Peyer's patch (tissue), 4 donors: ENCODE data around the gene ZNF804A. TPM values are rescaled to one million over a fixed set of nuclear protein-coding genes. Genes with fewer than 3 reads are reported as not detected.
A peak's percentile ranks its signal among the peaks of the same experiment; 100 is the strongest.

ENCODE experiments used
- DNase-seq, 3 donors: peaks; one replicate each; pipeline ENCODE4 v3.0.0-alpha.2; 2017 to 2019
- H3K27ac ChIP-seq, 4 donors: fragments of 200-600 bp; sonication (generic); one replicate each; pipeline ENCODE4 v1.5.1; 2016 to 2019
- H3K27me3 ChIP-seq, 2 donors: fragments of 200-600 bp; sonication (generic); one replicate each; pipeline ENCODE4 v1.5.1; 2019
- H3K36me3 ChIP-seq, 3 donors: fragments of 200-600 bp; sonication (generic); one replicate each; pipeline ENCODE4 v1.5.1; 2016 to 2019
- H3K4me1 ChIP-seq, 4 donors: fragments of 200-600 bp; sonication (generic); one replicate each; pipeline ENCODE4 v1.5.1; 2016 to 2019
- H3K4me3 ChIP-seq, 4 donors: fragments of 200-600 bp; sonication (generic); 1 replicate in 3 of 4; 2 replicates in 1 of 4; pipeline ENCODE4 v1.5.1; 2016 to 2019; ENCODE audit warnings: mild to moderate bottlenecking in 1 of 4
- H3K9me3 ChIP-seq, 4 donors: fragments of 200-600 bp; sonication (generic); one replicate each; pipeline ENCODE4 v1.5.1; 2016 to 2019; ENCODE audit warnings: mild to moderate bottlenecking in 1 of 4
- CTCF ChIP-seq, 6 experiments: fragments of 450-650 bp in 4 of 6; fragments of 200-600 bp in 2 of 6; sonication (generic) in 1 of 6; IDR thresholded peaks; one replicate each; pipeline ENCODE4 v1.5.1; 2017 to 2019; ENCODE audit warnings: antibody characterized with exemption in 6 of 6, mild to moderate bottlenecking in 3 of 6, moderate library complexity in 1 of 6
- POLR2A ChIP-seq, 2 donors: fragments of 450-650 bp; IDR thresholded peaks; one replicate each; pipeline ENCODE4 v1.5.1; 2017; ENCODE audit warnings: antibody characterized with exemption in 2 of 2, mild to moderate bottlenecking in 2 of 2, moderate library complexity in 2 of 2
- total RNA-seq, 4 donors: library from RNA; depleted of rRNA; stranded (reverse); fragments of >200 nt; gene quantifications; one replicate each; pipeline ENCODE4 v1.1.0, GENCODE V29; 2016

ZNF804A gene
- total RNA-seq, 4 donors from 2014 or later: 0.95 to 5.8 (median 2.3) TPM

GRCh38 chr2:184765112-184765895 lies 167.0 kb downstream of the ZNF804A start:
- Histone ChIP-seq H3K4me3 (peak overlapping the region in 2 of 4 donors; percentile 31 to 39), H3K4me1 (no peaks in the 10 kb centered on the region), H3K9me3 (no peaks in the 10 kb centered on the region), H3K36me3 (no peaks in the 10 kb centered on the region), H3K27ac (no peak overlapping the region), H3K27me3 (no peaks in the 10 kb centered on the region)
- no peak for TF ChIP-seq POLR2A (IDR thresholded peaks at IDR 0.05)
- no peak for TF ChIP-seq CTCF (IDR thresholded peaks at IDR 0.05)
- DNase-seq: no peak

GRCh38 chr2:184767059-184767458 lies 168.7 kb downstream of the ZNF804A start:
- H3K9me3 ChIP-seq: no peaks in the 10 kb centered on the region
- H3K27me3 ChIP-seq: no peaks in the 10 kb centered on the region
- H3K36me3 ChIP-seq: no peaks in the 10 kb centered on the region
- no peak for DNase-seq
- no peak overlapping the region for H3K4me3 ChIP-seq
- TF ChIP-seq POLR2A (IDR thresholded peaks at IDR 0.05) (no peak), CTCF (IDR thresholded peaks at IDR 0.05) (no peak)
- no peak overlapping the region for H3K27ac ChIP-seq
- no peaks in the 10 kb centered on the region for H3K4me1 ChIP-seq

- H3K27ac ChIP-seq: no peak overlapping the region
- no peak for DNase-seq
- TF ChIP-seq POLR2A (IDR thresholded peaks at IDR 0.05) (no peak), CTCF (IDR thresholded peaks at IDR 0.05) (no peak)
- H3K36me3 ChIP-seq: no peaks in the 10 kb centered on the region
- no peaks in the 10 kb centered on the region for H3K9me3 ChIP-seq
- H3K4me1 ChIP-seq: no peaks in the 10 kb centered on the region
- no peaks in the 10 kb centered on the region for H3K27me3 ChIP-seq
- no peak overlapping the region for H3K4me3 ChIP-seq
Measured at GRCh38 chr2:184769023-184769422, 170.7 kb downstream of the ZNF804A start.

GRCh38 chr2:184769686-184770085 lies 171.4 kb downstream of the ZNF804A start:
- H3K9me3 ChIP-seq: no peaks in the 10 kb centered on the region
- DNase-seq: no peak
- no peaks in the 10 kb centered on the region for H3K36me3 ChIP-seq
- H3K4me3 ChIP-seq: no peak overlapping the region
- no peak for TF ChIP-seq POLR2A (IDR thresholded peaks at IDR 0.05)
- no peak for TF ChIP-seq CTCF (IDR thresholded peaks at IDR 0.05)
- no peak overlapping the region for H3K27ac ChIP-seq
- H3K4me1 ChIP-seq: no peaks in the 10 kb centered on the region
- H3K27me3 ChIP-seq: no peaks in the 10 kb centered on the region

- no peaks in the 10 kb centered on the region for H3K27me3 ChIP-seq
- H3K27ac ChIP-seq: no peak overlapping the region
- H3K4me1 ChIP-seq: no peaks in the 10 kb centered on the region
- DNase-seq: no peak
- TF ChIP-seq POLR2A (IDR thresholded peaks at IDR 0.05) (no peak), CTCF (IDR thresholded peaks at IDR 0.05) (no peak)
- no peak overlapping the region for H3K4me3 ChIP-seq
- H3K9me3 ChIP-seq: no peaks in the 10 kb centered on the region
- no peaks in the 10 kb centered on the region for H3K36me3 ChIP-seq
Measured at GRCh38 chr2:184779777-184780176, 181.4 kb downstream of the ZNF804A start.
